KMS-11 (cell line): Measurements from ENCODE around the gene PTMS.
A peak's percentile ranks its signal among the peaks of the same experiment; 100 is the strongest.

Experiments
- H2AFZ ChIP-seq: fragments of 200-600 bp; sonication (generic); 2 replicates; pipeline ENCODE4 v1.6.1; 2016; ENCODE audit warnings: antibody characterized with exemption, mixed run types, low read depth
- H3K27ac ChIP-seq: fragments of 200-600 bp; sonication (generic); 2 replicates; pipeline ENCODE4 v1.6.1; 2016; ENCODE audit warnings: mild to moderate bottlenecking, mixed run types
- H3K27me3 ChIP-seq: fragments of 200-600 bp; sonication (generic); 2 replicates; pipeline ENCODE4 v1.6.1; 2017; ENCODE audit warnings: mild to moderate bottlenecking, low read depth, mixed run types, moderate library complexity; ENCODE audit not compliant: insufficient read depth
- H3K36me3 ChIP-seq: fragments of 200-600 bp; sonication (generic); 2 replicates; pipeline ENCODE4 v1.6.1; 2017; ENCODE audit warnings: mild to moderate bottlenecking, mixed run types; ENCODE audit not compliant: insufficient read depth
- H3K4me1 ChIP-seq: fragments of 200-600 bp; sonication (generic); 2 replicates; pipeline ENCODE4 v1.6.1; 2016; ENCODE audit warnings: mild to moderate bottlenecking, low read depth, mixed run types; ENCODE audit not compliant: poor library complexity, severe bottlenecking
- H3K4me2 ChIP-seq: fragments of 200-600 bp; sonication (generic); 2 replicates; pipeline ENCODE4 v1.7.0; 2016; ENCODE audit warnings: mild to moderate bottlenecking, mixed run types
- H3K4me3 ChIP-seq: fragments of 200-600 bp; sonication (generic); IDR thresholded peaks from 2 replicates; pipeline ENCODE4 v1.6.1; 2017; ENCODE audit warnings: low read depth, low read length, mixed read lengths; ENCODE audit not compliant: insufficient read depth
- H3K79me2 ChIP-seq: fragments of 200-600 bp; sonication (generic); 2 replicates; pipeline ENCODE4 v1.6.1; 2016; ENCODE audit warnings: low read depth, mixed run types; ENCODE audit not compliant: insufficient read depth
- H3K9ac ChIP-seq: fragments of 200-600 bp; sonication (generic); 2 replicates; pipeline ENCODE4 v1.6.1; 2016; ENCODE audit warnings: mild to moderate bottlenecking, mixed run types
- H4K20me1 ChIP-seq: fragments of 200-600 bp; sonication (generic); 2 replicates; pipeline ENCODE4 v1.6.1; 2016; ENCODE audit warnings: mild to moderate bottlenecking, mixed run types; ENCODE audit not compliant: insufficient read depth
- TF ChIP-seq, protein P1 (sequence below): fragments of 200-600 bp; sonication (generic); conservative IDR thresholded peaks from 2 replicates; pipeline ENCODE4 v1.6.1; 2017; ENCODE audit warnings: low read depth, mild to moderate bottlenecking, antibody characterized with exemption, low read length, moderate library complexity, mixed read lengths

The PTMS gene

DNA sequence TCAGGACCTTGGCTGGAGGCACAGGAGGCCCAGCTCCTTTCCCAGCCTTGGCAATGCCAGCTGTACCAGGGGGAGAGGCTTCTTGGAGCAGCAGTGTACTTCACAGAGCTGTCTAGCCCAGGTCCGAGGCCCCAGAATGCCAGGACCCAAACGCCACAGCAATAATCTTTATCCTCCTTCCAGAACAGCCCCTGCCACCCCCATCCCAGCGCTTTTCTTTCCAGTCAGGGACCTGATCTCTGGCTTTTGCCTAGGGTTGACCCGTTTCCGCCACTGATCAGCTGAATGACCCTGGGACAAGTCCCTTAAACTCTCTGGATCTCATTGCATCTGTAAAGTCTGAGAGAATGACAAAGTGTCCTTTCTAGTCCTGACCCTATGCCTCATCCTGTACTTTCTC is 11.2 kb downstream of the PTMS start:
- Histone ChIP-seq H3K4me3 (no peak overlapping the region), H3K4me1 (peaks cover 18% of the 10 kb centered on the region), H2AFZ (no peak overlapping the region), H3K9ac (no peak overlapping the region), H3K27ac (no peak overlapping the region), H3K27me3 (no peaks in the 10 kb centered on the region), H3K4me2 (no peak overlapping the region), H4K20me1 (no peaks in the 10 kb centered on the region), H3K79me2 (no peaks in the 10 kb centered on the region), H3K36me3 (no peaks in the 10 kb centered on the region)
- TF ChIP-seq, protein P1, sequence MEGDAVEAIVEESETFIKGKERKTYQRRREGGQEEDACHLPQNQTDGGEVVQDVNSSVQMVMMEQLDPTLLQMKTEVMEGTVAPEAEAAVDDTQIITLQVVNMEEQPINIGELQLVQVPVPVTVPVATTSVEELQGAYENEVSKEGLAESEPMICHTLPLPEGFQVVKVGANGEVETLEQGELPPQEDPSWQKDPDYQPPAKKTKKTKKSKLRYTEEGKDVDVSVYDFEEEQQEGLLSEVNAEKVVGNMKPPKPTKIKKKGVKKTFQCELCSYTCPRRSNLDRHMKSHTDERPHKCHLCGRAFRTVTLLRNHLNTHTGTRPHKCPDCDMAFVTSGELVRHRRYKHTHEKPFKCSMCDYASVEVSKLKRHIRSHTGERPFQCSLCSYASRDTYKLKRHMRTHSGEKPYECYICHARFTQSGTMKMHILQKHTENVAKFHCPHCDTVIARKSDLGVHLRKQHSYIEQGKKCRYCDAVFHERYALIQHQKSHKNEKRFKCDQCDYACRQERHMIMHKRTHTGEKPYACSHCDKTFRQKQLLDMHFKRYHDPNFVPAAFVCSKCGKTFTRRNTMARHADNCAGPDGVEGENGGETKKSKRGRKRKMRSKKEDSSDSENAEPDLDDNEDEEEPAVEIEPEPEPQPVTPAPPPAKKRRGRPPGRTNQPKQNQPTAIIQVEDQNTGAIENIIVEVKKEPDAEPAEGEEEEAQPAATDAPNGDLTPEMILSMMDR, result no peak

DNA sequence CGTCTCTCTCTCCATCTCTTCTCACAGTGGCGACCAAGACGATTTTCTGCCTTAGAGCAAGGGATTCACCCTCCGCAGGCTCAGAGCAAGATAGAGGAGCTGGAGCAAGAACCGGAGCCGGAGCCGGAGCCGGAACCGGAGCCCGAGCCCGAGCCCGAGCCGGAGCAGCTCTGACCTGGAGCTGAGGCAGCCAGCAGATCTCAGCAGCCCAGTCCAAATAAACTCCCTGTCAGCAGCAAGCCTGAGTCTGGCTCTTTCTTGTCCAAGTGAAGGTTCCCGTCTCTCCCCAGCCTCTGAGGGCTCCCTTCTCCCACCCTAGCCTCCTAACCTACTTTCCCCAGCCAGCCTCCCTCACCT is 12.0 kb downstream of the PTMS start:
- Histone ChIP-seq H4K20me1 (no peaks in the 10 kb centered on the region), H3K27me3 (no peaks in the 10 kb centered on the region), H3K79me2 (no peaks in the 10 kb centered on the region), H3K27ac (no peak overlapping the region), H2AFZ (peak overlapping the region; percentile 94), H3K36me3 (no peaks in the 10 kb centered on the region), H3K4me1 (peaks cover 21% of the 10 kb centered on the region), H3K4me2 (peak overlapping the region; percentile 85), H3K9ac (peak overlapping the region; percentile 43; the same call in 1 of the 2 replicates), H3K4me3 (no peak overlapping the region)
- TF ChIP-seq, protein P1, result no peak

DNA sequence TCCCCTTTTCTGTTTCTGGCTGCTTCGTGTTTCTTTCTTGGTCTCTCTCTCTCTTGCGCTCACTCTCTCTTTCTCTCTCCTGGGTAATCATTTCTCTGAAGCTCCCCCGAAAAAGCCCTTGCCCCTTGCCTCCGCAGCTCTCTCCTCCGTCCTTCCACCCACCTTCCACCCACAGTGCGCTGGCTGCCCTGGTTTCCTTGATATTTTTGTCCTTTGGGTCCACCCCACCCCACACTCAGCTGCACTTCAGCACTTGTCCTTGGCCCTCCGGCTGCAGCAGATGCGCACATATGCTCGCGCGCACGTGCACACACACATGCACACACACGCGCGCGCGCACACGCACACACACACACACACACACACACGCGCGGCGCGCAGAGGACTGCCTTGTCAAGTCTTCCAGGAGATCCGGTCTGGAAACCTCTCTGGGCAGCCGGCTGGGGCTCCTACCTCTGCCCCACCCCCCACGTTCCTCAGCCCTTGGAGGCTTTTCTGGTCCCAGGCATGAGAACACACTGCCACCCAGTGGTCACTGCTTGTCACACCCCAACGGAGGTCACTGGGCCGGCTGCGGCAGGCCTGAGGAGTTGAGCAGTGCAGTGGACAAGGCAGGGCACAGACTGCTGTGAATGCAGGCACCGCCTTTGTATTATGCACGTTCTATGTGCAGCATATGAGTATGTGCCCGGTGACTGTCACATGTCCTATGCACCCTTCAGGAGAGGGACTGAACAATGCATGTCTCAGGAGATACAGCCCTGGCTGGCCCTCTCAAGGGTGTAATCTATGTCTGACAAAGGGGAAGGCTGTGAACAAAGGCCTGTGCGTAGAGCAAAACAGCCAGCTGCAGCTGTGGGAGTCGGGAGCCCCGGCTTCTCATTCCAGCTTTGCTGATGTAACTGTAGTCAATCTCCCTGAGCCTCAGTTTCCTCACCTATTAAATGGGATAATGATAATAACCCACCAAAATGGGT is 12.7 kb downstream of the PTMS start:
- Histone ChIP-seq H3K79me2 (no peaks in the 10 kb centered on the region), H3K4me3 (no peak overlapping the region), H4K20me1 (no peaks in the 10 kb centered on the region), H3K9ac (peak overlapping the region; percentile 43; the same call in 1 of the 2 replicates), H3K4me1 (peaks cover 27% of the 10 kb centered on the region), H3K27ac (no peak overlapping the region), H3K4me2 (peak overlapping the region; percentile 85), H3K36me3 (no peaks in the 10 kb centered on the region), H3K27me3 (no peaks in the 10 kb centered on the region), H2AFZ (peak overlapping the region; percentile 94)
- TF ChIP-seq, protein P1, result peak; percentile 87

DNA sequence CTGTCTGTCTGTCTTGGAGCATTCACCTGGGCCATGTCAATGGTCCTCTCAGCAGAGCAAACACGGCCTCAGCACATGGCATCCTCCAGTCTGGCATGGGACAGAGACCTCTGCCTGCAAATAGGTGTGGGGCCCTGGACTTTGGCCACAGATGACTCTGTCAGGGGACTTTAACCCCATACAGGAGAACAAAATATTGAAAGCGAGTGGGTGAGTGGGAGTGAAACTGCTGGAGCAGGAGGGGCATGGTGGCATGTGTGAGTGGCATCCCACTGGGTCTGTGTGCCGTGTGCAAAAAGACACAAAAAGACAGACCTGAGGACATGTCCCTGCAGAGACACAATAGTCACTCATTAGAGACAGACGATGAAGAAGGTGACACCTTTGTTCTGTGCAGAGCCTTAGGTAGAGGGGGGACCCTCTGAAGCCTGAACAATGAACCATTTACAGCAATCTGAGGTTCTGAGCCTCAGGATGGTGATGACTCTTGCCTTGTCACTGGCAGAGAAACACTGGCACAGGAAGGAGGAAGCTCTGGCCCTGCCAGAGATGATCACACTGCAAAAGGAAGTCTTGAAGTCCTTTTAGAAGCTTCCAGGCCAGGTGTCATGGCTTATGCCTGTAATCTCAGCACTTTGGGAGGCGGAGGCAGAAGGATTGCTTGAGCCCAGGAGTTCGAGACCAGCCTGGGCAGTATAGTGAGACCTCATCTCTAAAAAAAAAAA is 13.7 kb downstream of the PTMS start:
- Histone ChIP-seq H3K79me2 (no peaks in the 10 kb centered on the region), H3K4me2 (no peak overlapping the region), H2AFZ (no peak overlapping the region), H3K4me3 (no peak overlapping the region), H3K4me1 (peaks cover 35% of the 10 kb centered on the region), H3K27ac (no peak overlapping the region), H3K9ac (no peak overlapping the region), H3K27me3 (no peaks in the 10 kb centered on the region), H4K20me1 (no peaks in the 10 kb centered on the region), H3K36me3 (no peaks in the 10 kb centered on the region)
- TF ChIP-seq, protein P1, result no peak
